GM21390 (cell line): ENCODE results near the gene MRPS18A.
"Not testable (repeated sequence)": the region's sequence is repeated elsewhere in the genome, so short reads cannot be mapped to it uniquely, and the experiment has no call there.

Experiments used
- ATAC-seq: cut with Tn5 transposase; IDR thresholded peaks from one replicate; pipeline ENCODE4 v1.9.1; 2021; ENCODE audit not compliant: unreplicated experiment

The MRPS18A gene

DNA sequence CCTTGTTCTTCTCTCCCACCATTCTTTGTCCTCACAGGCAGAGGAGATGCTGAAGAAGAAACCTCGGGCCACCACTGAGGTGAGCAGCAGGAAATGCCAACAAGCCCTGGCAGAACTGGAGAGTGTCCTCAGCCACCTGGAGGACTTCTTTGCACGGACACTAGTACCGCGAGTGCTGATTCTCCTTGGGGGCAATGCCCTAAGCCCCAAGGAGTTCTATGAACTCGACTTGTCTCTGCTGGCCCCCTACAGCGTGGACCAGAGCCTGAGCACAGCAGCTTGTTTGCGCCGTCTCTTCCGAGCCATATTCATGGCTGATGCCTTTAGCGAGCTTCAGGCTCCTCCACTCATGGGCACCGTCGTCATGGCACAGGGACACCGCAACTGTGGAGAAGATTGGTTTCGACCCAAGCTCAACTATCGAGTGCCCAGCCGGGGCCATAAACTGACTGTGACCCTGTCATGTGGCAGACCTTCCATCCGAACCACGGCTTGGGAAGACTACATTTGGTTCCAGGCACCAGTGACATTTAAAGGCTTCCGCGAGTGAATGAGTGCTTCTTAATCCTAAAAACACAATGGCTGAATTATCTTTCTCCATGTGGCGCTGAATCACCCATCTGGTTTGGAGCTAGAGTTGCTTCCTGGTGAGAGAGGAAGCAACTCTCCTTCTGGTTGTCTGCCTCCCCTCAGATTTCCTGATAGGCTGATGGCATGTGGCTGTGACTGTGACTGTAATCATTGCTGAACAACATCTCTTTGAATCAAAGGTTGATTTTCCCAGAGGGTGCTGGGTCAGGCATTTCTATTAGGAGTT is 47.4 kb downstream of the MRPS18A start:
- no peak for ATAC-seq

DNA sequence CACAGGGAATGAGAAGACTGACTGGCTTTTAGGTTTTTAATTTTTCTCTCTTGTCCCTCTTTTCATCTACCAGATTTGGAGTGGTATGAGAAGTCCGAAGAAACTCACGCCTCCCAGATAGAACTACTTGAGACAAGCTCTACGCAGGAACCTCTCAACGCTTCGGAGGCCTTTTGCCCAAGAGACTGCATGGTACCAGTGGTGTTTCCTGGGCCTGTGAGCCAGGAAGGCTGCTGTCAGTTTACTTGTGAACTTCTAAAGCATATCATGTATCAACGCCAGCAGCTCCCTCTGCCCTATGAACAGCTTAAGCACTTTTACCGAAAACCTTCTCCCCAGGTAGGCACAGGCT is 51.3 kb downstream of the MRPS18A start:
- ATAC-seq, result peak; percentile 9

DNA sequence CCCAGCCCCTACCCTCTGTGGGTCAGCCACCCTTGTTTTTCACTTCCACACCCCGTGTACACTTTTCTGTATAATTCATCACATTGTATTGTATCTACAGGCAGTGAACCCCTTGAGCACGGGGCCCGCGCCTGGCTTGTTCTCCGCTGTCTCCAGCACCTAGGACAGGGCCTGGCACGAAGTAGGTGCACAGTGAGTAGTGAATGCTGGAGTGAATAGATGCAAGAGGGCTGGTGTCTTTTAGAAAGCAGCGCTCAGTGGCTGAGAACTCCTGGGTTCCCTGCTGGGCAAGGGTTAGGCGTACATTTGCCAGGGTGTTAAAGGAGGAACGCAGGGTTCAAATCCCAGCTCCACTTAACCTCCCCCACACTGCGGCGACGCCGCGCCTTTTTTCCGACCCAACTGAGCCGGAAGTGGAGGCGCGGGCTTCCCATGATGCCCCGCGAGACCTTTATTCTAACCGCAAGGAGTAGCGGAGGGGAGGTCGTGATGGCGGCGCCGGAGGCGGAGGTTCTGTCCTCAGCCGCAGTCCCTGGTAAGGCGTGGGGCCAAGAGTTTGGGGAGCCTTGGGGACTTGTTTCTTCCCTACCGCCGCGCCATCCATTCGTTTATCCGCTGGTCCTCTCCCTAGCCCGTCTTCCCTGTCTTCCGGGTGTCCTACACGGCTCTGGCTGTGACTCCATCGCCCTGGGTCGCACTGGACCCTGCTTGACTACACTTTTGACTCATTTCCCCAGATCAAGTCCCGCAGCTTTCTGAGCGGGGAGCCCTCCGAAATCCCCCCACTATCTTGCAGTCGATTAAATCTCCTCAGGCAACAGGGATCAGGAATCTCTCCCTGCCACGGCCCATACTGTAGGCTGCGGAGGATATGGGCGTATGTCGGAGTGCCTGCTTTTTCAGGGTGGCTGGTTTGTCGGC is 51.9 kb downstream of the MRPS18A start, which contains the start of gene MAD2L1BP:
Gene MAD2L1BP (plus strand): TSS at position 454 of the 921 bp plus-strand sequence. CDS start 36 bp downstream, at position 490.
- peak; percentile 85 for ATAC-seq

DNA sequence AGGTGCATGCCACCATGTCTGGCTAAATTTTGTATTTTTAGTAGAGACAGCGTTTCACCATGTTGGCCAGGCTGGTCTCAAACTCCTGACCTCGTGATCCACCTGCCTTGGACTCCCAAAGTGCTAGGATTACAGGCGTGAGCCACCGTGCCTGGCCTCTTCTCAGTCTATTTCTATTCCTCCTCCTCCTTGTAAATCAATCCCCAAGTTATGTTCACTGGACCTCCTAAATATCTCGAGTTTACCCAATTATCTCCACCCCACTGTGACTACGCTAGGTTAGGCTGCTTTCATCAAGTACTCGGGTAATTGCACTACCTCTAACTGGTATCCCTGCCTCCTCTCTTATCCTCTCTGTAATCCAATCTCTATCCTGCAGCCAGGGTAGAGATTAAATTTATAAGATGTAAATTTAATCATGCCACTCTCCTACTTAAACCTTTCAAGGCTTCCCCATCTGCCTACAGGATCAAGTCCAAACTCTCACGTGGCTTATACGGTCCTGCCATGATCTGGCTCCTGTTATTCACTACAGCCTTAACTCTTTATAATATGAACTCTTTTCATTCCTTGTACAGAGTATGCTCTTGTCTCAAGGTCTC is 52.8 kb downstream of the MRPS18A start:
- no peak for ATAC-seq

DNA sequence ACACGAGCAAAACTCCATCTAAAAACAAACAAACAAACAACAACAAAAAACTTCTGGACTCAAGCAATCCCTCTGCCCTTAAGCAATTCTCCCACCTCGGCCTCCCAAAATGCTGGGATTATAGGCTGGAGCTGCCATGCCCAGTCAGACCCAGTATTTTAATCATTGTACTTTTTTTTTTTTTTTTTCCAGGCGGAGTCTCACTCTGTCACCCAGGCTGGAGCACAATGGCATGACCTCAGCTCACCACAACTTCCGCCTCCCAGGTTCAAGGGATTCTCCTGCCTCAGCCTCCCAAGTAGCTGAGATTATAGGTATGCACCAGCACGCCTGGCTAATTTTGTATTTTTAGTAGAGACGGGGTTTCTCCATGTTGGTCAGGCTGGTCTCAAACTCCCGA is 54.6 kb downstream of the MRPS18A start:
- ATAC-seq, result not testable (repeated sequence)

DNA sequence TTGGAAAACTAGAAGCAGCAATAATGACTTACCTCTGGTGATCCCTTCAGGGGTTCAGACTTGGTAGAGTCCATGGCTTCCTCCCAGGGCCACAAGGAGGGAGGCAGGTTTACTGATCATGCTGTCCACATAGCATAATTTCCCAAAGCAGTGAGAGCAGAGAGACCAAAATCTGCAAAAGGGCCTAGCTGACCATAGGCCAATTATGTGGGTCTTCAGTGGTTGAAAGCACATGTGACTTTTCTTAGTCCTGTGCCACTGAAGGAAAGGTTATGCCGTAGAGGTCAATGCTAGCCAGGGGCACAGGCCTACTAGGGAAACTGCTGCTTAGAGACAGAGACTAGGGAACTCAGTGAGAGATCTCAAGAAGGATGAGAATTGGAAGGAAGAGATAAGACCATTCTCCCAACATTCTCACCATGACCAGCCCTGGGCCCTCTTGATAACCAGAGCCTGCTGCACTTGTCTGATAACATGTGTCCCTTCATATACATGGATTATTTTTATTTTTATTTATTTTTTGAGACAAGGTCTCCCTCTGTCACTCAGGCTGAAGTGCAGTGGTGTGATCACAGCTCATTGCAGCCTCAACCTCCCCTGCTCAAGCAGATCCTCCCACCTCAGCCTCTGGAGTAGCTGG is 56.5 kb downstream of the MRPS18A start:
- ATAC-seq, result no peak

DNA sequence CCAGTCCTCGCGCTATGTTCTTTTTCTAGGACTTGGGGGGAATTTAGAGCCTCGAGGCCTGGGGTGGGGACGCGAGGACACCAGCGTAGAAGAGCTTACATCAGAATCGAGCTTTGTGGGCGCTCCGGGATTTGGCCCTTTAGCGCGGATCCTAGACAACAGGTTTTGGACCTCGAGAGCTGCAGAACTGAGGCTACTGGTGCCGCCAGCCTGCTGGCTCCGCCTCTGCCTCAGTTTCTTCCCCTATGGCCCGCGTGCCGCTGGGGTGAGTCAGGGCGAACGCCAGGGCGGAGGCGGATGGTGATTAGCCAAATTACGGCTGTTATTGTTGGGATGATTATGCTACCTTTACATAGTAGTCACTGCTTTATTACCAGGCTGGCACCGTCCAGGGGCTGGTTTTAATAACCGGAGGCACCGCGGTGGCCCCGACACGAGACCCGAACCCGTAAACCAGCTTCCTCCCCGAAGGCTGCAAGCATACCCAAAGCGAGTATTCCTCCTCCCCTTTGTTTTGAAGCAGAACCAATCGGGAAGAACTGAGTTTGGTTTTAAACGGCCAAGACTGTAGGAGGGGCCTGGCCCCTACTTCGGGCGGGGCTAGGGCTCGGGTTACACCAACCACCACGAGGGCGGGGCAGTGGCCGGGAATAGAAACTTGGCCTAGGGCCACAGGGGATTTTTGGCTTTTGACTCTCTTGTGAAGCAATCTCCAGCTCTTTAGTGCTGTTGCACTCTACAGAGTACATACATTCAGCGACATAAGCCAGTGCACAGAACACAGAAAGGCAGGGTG is 57.9 kb downstream of the MRPS18A start:
- peak; percentile 64 for ATAC-seq

DNA sequence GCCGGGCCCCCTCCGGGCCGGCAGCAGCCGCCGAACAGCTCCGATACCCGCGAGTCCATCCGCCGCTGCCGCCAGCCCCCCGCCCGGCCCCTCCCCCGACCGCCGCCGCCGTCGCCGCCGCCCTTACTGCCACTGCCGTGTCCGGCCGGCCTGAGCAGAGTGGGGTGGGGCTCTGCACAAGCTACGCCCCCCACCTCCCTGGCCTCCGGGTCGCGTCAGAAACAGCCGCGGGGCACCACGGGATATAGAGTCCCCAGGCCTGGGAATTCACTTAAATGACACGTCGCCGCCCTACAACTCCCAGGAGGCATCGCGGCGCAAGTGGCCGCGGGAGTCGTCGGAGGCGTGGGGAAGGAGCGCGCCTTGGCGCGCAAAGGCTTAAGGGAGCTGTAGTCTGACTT is 58.5 kb downstream of the MRPS18A start, which contains the start of gene GTPBP2:
Gene GTPBP2 (minus strand): TSS at position 161 of the 401 bp plus-strand sequence. CDS start 102 bp downstream, at position 59.
- ATAC-seq, result peak; percentile 86

DNA sequence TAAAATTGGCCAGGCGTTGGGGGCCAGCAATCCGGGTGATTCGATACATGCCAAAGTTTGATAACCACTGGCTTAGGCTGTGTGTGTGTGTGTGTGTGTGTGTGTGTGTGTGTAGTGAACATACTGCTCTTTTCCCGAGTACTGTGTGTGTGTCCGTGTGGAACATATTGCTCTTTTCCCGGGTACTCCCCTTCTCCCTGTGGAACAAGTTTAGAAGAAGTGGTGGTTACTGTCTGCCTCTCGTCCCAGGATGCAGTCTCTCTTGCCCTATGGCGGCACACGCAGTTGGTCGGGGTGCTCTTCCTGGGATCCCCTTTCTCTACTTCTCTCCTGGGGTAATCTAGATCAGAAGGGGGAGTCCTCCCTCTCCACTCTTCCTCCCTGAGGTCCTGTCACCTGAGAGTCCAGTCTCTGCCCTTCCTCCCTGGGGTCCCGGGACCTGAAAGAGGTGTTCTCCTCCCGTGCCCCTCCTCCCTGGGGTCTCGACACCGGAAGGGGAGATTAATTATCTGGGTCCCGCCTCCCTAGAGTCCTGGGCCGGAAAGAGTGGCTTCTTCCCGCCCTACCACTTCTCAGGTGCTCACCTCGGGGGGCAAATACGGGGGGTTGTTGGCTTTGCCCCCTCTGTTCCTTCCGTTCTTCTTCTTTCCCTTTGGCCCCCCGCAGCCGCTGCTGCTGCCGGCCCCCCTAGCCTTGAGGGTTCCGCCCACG is 59.0 kb downstream of the MRPS18A start:
- no peak for ATAC-seq

DNA sequence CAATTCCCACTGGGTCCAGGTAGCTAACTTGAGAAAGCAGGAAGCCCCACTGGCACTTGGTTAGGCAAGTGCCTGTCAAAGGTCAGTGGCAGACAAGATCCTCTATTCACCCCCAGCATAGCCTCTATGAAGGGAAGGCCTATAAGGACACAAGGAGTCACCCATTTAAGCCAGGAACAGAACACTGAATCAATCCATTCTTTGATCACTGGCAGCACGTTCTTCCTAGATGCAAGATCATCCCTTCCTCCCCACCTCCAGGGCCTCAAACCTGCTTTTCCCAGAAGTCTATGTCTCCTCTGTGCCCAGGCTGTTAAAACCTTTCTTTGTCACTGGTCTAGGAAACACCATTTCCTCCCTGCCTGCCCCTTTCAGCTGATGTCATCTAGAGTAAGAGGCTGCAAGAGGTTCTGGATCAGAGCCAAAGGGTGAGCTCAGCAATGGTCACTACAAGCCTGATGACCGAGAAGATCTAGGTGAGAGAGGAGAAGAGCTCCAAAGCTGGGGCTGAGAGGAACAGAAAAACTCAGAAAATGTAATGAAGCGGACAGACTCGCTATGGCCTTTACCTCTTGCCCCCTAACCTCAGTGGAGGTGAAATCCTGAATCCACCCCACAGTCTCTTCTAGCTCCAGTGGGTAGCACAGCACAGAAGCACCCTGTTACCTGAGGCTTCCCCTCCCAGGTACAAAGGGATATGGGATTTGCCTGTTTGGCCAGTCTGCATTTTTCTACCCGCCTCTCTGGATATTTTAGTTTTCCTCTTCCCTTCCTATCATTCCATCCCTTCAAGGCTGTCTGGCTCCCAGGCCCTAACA is 60.4 kb downstream of the MRPS18A start:
- no peak for ATAC-seq

DNA sequence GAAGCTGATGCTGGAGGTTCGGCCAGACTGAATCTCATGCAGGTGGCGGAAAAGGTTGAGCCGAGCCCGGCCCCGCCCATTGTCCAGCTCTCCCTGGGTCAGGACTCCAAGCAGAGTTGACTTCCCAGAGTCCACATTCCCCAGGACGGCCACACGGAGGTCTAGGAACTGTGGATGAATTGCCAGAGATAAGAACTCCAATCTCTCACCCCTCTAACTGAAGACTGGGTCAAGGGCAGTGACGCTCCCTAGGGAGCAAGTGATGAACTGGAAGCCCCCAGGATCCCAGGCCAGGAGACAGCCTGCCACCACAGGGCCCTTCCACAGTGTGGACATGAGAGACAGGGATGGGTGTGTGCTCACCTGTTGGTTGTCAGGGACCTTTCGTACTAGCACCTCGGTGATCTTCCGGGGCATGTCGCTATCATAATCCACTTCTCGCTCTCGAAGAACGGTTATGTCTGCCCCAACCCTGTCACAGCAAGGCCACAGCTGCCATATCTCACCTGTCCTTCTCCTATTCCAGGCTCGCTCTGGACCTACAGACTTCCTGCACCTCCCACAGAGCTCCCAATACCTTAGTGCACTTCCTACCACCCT is 62.1 kb downstream of the MRPS18A start:
- ATAC-seq, result no peak

DNA sequence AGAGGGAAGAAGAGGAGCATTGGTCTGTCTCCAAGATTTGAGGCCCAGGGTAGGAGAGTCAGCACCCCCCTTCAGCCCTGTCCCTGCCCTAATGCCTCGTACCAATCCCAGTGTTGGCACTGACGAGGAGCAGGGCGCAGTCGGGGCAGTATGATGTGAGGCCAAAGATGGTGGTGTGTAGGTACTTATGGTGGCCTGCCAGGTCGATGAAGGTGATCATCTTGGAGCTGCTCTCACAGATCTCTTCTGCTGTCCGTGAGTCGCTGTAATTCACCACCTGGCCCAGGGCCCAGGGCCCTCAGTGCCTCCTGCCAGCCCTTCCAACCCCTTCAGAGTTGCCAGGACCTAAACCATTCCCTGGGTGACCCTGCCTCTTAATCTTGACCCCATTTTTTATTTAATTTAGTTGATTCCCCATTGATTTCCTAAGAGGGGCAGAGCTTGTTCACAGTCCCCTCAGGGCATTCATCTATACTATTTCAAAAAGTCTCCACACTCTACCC is 62.8 kb downstream of the MRPS18A start:
- no peak for ATAC-seq

DNA sequence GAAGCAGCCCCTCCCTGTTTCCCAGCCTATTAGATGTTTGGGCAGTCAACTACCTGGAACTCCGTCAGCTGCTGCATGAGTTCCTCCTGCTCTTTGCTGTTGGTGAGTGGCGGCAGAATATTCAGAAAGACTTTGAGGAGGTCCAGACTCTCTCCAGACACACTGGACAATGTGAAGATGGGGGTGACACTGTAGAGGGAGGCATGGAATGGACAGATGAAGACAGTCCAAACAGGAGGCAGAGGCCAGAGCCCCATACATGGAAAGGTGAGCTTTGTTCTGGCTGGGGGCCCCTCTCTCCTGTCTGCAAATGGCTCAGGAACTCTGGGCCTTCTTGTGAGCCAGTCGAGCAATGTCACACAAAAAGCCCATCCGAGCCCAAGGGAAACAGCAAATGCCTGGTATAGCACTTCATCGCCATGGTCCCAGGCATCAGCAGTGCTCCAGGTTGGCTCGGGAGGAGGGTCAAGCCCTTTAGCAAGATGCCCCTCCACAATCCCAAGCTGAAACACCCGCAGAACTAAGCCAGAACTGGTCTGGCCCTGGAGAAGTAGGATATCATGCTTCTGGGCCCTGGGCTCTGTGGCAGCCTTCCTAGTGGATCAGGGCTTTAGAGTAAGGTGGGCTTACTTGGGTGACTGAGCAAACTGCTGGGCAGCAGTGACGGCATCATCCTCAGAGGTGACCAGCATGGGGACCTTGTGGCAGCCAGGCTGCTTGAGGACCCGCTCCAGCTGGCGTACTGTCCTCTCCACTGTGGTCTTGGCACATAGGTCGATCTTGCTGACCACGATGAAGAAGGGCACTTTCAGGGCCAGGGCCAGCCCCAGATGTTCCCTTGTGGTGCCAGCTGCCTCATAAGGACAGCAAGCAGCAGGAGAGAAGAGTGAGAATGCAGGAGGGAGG is 63.5 kb downstream of the MRPS18A start:
- ATAC-seq, result no peak

DNA sequence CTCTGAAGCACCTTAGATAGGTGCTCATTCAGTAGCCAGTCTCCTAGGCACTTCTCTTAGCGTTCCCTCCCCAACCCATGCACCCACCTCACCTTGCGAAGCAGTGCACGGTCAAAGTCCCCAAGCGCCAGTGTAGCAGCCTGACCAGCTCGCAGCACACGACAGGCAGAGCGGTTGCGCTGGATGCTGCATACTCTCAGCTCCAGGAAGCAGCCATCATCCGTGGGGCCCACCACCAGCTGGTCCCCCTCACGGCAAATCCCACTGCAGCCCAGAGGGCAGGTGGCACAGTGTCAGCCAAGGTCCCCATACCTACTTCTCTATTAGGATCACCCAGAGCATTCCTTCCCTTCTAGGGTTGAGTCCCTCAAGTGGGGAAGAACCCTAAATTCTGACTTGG is 65.0 kb downstream of the MRPS18A start:
- ATAC-seq, result no peak

DNA sequence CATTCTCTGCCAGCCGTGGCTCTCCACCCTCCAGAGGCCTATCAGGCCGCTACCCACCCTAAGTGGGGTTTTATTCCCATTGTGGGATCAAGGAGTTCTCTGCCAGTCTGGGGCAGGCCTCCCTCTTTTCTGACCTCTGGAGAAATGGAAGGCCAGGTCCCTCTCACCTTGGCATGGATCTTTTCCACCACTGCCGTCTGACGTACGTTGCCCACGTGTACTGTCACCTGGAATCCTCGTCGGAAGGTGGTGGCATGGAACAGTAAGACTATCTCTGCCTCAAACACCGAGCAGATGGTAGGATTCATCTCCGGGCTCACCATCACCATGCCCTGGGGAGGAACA is 65.8 kb downstream of the MRPS18A start:
- no peak for ATAC-seq
